Brain microvascular endothelial cell (primary cell): ENCODE results near the gene DIS3L2.
"Not testable (repeated sequence)": the region's sequence is repeated elsewhere in the genome, so short reads cannot be mapped to it uniquely, and the experiment has no call there.

Experiments used
- DNase-seq: peaks from one replicate; pipeline ENCODE4 v3.0.0-alpha.2; 2020
- H3K27ac ChIP-seq: fragments of 250-450 bp; sonication (Bioruptor Pico); 2 replicates; pipeline ENCODE4 v1.5.1; 2020; ENCODE audit warnings: mild to moderate bottlenecking, moderate library complexity
- H3K27me3 ChIP-seq: fragments of 250-450 bp; sonication (Bioruptor Pico); replicated peaks from 2 replicates; pipeline ENCODE4 v1.5.1; 2020; ENCODE audit warnings: mild to moderate bottlenecking
- H3K36me3 ChIP-seq: fragments of 250-450 bp; sonication (Bioruptor Pico); replicated peaks from 2 replicates; pipeline ENCODE4 v1.5.1; 2020; ENCODE audit warnings: mild to moderate bottlenecking
- H3K4me3 ChIP-seq: 2 replicates; pipeline ENCODE4 v1.5.1; 2011; ENCODE audit warnings: low read depth, mild to moderate bottlenecking, control low read depth, low read length, moderate library complexity
- in situ Hi-C: cut with HindIII; loops from 2 replicates; pipeline ENCODE4 v1.10.0; 2017; ENCODE audit warnings: low sequenced_read_pairs, low pct_ligation_motif_present
- TF ChIP-seq, protein P1 (sequence below): IDR thresholded peaks from 2 replicates; pipeline ENCODE4 v1.5.1; 2011; ENCODE audit warnings: low read depth, mild to moderate bottlenecking, moderate library complexity, low read length, control low read depth, inconsistent platforms; ENCODE audit errors: missing control alignments

The DIS3L2 gene

DNA sequence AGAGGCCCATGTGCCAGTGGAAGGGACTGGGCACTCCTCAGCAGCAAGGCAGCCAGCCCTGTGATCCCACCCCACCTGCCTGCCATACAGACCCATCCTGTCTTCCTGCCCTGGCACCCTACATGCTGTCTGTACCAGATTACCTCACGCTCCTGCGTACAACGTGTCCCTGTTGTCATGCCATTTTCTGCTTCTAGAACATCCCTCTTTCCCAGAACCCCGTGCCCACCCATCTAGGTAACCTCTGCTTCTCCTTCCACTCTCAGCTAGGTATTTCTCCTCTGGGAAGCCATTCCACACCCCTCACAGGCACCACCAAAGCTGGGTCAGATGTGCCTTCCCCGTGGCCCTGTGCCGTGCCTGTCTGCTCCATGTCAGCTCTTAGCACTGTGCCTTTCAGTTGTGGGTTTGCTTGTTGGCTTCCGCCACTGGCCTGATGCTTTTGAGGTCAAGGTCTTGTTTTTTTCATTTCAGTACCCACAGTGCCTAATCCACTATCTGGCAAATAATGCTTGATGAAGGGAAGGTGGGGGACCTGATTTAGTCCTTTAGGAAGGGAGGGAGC, 345.3 kb downstream of the DIS3L2 start:
- DNase-seq: no peak
- no peak overlapping the region for H3K4me3 ChIP-seq
- no peak overlapping the region for H3K27ac ChIP-seq
- H3K36me3 ChIP-seq: no peaks in the 10 kb centered on the region
- TF ChIP-seq, protein P1, sequence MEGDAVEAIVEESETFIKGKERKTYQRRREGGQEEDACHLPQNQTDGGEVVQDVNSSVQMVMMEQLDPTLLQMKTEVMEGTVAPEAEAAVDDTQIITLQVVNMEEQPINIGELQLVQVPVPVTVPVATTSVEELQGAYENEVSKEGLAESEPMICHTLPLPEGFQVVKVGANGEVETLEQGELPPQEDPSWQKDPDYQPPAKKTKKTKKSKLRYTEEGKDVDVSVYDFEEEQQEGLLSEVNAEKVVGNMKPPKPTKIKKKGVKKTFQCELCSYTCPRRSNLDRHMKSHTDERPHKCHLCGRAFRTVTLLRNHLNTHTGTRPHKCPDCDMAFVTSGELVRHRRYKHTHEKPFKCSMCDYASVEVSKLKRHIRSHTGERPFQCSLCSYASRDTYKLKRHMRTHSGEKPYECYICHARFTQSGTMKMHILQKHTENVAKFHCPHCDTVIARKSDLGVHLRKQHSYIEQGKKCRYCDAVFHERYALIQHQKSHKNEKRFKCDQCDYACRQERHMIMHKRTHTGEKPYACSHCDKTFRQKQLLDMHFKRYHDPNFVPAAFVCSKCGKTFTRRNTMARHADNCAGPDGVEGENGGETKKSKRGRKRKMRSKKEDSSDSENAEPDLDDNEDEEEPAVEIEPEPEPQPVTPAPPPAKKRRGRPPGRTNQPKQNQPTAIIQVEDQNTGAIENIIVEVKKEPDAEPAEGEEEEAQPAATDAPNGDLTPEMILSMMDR: no peak
- in situ Hi-C loops: no loop called here
- H3K27me3 ChIP-seq: no peaks in the 10 kb centered on the region

DNA sequence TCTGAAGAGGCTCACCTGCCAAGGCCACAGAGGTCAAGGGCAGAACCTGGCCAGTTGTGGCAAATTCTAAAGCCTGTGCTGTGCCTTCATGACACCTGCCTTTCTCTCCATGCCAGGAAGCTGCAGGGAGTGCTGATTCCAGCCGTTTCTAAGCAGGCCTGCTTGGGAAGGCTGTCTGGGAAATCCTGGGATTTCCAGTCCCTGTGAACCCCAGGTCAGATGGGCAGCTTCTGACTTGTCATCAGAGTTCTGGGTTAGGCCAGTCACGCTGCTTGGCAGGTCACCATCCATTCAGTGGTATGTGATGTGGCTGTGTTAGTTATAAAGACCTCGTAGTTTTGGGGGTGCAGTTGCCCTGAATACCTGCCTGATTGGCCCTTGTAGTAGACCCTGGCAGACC, 346.3 kb downstream of the DIS3L2 start:
- DNase-seq: no peak
- in situ Hi-C loops: no loop called here

DNA sequence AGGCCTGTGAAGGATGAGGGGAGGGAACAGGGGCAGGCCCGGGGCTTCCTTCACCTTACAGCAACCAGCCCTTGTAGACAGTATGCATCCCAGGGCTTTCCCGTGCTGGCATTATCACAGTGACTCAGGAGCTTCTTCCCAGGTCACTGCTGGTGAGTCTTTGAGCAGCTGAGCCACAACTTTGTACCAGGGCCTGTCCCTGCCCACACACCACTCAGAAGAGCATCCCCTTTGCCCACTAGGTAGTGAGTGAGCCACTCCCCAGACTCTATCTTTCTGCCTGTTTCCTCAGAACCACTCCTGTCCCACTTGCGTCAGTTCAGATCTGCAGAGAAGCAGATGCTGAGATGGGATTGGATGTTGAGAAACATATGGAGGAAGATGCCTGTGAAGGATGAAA, 347.5 kb downstream of the DIS3L2 start:
- Histone ChIP-seq H3K27ac (no peak overlapping the region), H3K36me3 (no peaks in the 10 kb centered on the region), H3K27me3 (no peaks in the 10 kb centered on the region), H3K4me3 (no peak overlapping the region)
- in situ Hi-C loops: no loop called here
- TF ChIP-seq, protein P1: no peak
- no peak for DNase-seq

More for the DNA sequence above, 346.3 kb downstream of the DIS3L2 start:
- Histone ChIP-seq H3K27ac (no peak overlapping the region), H3K4me3 (no peak overlapping the region), H3K36me3 (no peaks in the 10 kb centered on the region), H3K27me3 (no peaks in the 10 kb centered on the region)
- TF ChIP-seq, protein P1: no peak

DNA sequence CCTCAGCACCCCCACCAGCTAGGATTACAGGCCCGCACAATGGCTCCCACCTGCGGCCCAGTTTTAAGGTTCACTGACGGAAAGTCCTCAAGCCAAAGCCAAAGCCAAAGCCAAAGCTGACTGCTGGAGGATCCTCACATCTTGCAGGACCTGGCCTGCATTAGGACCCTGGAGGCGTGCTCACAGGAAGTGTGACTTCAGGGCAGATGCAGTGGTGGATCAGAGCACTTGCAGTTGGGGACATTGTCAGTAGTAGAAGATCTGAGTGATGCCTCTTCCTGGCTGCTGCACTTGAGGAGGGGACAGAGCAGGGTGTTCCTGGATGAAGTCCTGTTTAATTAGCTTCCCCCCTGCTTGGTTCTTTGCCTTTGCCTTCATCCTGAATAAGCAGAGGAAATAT, 348.1 kb downstream of the DIS3L2 start:
- no peaks in the 10 kb centered on the region for H3K27me3 ChIP-seq
- no peaks in the 10 kb centered on the region for H3K36me3 ChIP-seq
- no peak for DNase-seq
- TF ChIP-seq, protein P1: no peak
- in situ Hi-C loops: no loop called here
- no peak overlapping the region for H3K27ac ChIP-seq
- no peak overlapping the region for H3K4me3 ChIP-seq

DNA sequence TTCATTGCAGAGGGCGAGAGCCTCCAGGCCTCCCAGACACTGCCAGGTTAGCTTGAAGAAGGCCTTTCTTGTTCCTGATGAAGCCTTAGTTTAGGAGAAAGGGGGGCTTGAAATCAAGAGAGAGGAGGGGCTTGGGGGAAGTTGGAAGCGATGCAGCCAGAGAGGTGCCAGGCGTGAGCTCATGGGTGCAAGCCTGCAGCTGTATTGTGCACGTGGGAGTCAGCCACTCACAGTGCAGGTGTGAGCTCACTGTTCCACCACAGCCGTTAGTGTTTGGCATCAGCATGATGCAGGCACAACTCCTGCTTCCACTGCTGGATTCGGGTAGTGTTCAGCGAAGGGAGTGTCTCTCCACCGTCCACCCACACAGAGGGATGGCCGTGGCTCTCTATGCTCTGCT, 348.6 kb downstream of the DIS3L2 start:
- no peak overlapping the region for H3K4me3 ChIP-seq
- DNase-seq: no peak
- no peaks in the 10 kb centered on the region for H3K36me3 ChIP-seq
- TF ChIP-seq, protein P1: no peak
- in situ Hi-C loops: no loop called here
- no peak overlapping the region for H3K27ac ChIP-seq
- no peaks in the 10 kb centered on the region for H3K27me3 ChIP-seq

DNA sequence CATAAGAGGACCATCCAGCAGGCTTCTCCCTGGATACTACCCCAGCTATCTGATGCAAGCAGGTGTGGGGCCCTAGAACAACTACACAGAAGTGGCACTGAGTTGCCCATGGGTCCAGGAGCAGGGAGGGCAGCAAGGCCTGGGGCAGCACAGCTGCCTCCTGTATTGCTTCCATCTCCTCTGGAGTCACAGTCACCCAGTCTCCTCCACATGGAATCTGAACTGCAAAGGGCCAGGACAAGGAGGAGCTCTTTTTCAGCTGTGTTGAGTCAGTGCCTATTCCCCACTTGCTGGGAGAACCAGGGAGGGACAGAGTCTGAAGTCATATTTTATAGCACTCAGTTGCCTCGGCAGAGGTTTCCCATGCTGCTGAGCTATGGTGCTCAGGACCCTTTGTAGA, 349.2 kb downstream of the DIS3L2 start:
- no peak overlapping the region for H3K27ac ChIP-seq
- in situ Hi-C loops: no loop called here
- no peak for DNase-seq
- no peak overlapping the region for H3K4me3 ChIP-seq
- no peaks in the 10 kb centered on the region for H3K36me3 ChIP-seq
- TF ChIP-seq, protein P1: no peak
- H3K27me3 ChIP-seq: no peaks in the 10 kb centered on the region

DNA sequence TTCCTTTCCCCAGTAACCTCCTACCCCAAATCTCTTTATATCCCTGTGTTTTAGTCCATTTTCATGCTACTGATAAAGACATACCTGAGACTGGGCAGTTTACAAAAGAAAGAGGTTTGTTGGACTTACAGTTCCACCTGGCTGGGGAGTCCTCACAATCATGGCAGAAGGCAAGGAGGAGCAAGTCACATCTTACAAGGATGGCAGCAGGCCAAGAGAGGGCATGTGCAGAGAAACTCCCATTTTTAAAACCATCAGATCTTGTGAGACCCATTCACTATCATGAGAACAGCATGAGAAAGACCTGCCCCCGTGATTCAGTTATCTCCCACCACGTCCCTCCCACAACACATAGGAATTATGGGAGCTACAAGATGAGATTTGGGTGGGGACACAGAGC, 352.1 kb downstream of the DIS3L2 start:
- H3K4me3 ChIP-seq, H3K27ac ChIP-seq, H3K36me3 ChIP-seq, in situ Hi-C loops, DNase-seq, H3K27me3 ChIP-seq: not testable (repeated sequence)
